Brain microvascular endothelial cell (primary cell): Measurements from ENCODE around the gene NLGN4X.

Source experiments
- DNase-seq: peaks from one replicate; pipeline ENCODE4 v3.0.0-alpha.2; 2020
- H3K27ac ChIP-seq: fragments of 250-450 bp; sonication (Bioruptor Pico); 2 replicates; pipeline ENCODE4 v1.5.1; 2020; ENCODE audit warnings: mild to moderate bottlenecking, moderate library complexity
- H3K27me3 ChIP-seq: fragments of 250-450 bp; sonication (Bioruptor Pico); replicated peaks from 2 replicates; pipeline ENCODE4 v1.5.1; 2020; ENCODE audit warnings: mild to moderate bottlenecking
- H3K36me3 ChIP-seq: fragments of 250-450 bp; sonication (Bioruptor Pico); replicated peaks from 2 replicates; pipeline ENCODE4 v1.5.1; 2020; ENCODE audit warnings: mild to moderate bottlenecking
- H3K4me3 ChIP-seq: 2 replicates; pipeline ENCODE4 v1.5.1; 2011; ENCODE audit warnings: low read depth, mild to moderate bottlenecking, control low read depth, low read length, moderate library complexity
- in situ Hi-C: cut with HindIII; loops from 2 replicates; pipeline ENCODE4 v1.10.0; 2017; ENCODE audit warnings: low sequenced_read_pairs, low pct_ligation_motif_present
- TF ChIP-seq, protein P1 (sequence below): IDR thresholded peaks from 2 replicates; pipeline ENCODE4 v1.5.1; 2011; ENCODE audit warnings: low read depth, mild to moderate bottlenecking, moderate library complexity, low read length, control low read depth, inconsistent platforms; ENCODE audit errors: missing control alignments

Gene NLGN4X

DNA sequence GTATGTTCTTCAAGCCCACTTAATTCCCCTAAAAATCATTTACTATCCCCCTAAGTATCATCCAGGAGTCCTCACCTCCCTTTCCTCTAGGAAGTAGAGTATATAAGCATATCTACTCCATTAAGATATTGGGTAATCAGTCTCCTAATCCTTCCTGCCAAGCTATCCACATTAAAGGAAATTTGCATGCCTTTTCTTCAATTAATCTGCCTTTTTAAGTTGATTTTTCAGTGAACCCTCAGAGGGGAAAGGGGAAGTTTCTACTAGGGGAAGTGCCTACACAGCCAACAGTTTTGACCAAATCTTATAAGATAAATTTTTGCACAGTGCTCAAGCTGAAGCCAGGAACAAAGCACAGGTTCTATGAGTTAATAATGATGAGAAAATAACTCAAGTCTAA is 222.8 kb downstream of the NLGN4X start:
- in situ Hi-C loops = no loop called here
- Histone ChIP-seq H3K27ac (no peak overlapping the region), H3K36me3 (no peaks in the 10 kb centered on the region), H3K27me3 (no peaks in the 10 kb centered on the region), H3K4me3 (no peak overlapping the region)
- TF ChIP-seq, protein P1, sequence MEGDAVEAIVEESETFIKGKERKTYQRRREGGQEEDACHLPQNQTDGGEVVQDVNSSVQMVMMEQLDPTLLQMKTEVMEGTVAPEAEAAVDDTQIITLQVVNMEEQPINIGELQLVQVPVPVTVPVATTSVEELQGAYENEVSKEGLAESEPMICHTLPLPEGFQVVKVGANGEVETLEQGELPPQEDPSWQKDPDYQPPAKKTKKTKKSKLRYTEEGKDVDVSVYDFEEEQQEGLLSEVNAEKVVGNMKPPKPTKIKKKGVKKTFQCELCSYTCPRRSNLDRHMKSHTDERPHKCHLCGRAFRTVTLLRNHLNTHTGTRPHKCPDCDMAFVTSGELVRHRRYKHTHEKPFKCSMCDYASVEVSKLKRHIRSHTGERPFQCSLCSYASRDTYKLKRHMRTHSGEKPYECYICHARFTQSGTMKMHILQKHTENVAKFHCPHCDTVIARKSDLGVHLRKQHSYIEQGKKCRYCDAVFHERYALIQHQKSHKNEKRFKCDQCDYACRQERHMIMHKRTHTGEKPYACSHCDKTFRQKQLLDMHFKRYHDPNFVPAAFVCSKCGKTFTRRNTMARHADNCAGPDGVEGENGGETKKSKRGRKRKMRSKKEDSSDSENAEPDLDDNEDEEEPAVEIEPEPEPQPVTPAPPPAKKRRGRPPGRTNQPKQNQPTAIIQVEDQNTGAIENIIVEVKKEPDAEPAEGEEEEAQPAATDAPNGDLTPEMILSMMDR = no peak
- DNase-seq = no peak

DNA sequence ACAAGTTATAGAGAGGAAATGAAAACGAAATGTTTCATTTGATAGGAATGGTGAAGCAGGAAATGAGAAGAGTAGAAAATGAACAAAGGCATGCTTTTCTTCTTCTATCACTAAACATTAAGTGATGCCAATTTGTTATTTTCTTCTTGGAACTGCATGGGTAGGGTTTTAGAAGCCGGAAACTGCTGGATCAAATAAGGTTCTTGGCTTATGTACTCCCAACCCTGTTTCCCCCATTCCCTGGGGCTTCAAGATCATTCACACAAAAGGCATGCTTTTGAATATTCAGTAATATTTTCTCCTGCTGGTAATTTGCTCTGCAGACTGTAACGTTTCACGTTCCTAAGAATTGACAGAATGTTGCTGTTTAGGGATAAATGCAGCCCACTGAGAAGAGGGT is 224.1 kb downstream of the NLGN4X start:
- TF ChIP-seq, protein P1 = no peak
- in situ Hi-C loops = no loop called here
- H3K4me3 ChIP-seq = no peak overlapping the region
- no peak for DNase-seq
- H3K27ac ChIP-seq = no peak overlapping the region
- no peaks in the 10 kb centered on the region for H3K36me3 ChIP-seq
- no peaks in the 10 kb centered on the region for H3K27me3 ChIP-seq

DNA sequence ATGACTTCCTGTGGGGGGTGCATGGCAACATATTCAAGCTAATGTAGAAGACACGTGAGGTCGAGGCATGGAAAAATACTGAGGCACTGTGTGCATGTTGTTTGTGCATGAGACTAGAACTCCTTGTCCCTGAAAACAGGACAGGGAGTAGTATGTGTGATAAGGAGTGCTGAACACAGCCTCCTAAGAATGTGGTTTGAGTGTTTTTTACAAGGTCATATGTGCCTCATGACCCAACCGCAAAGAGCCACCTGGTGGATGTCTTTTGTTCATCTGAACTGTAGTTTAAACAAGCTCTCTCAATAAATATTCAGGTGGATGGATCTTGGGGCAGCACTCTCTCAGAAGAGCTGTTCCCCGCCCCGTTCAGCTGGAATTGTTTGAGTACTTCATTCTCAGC is 226.6 kb downstream of the NLGN4X start:
- Histone ChIP-seq H3K27ac (no peak overlapping the region), H3K4me3 (no peak overlapping the region), H3K36me3 (no peaks in the 10 kb centered on the region), H3K27me3 (no peaks in the 10 kb centered on the region)
- no peak for DNase-seq
- in situ Hi-C loops = no loop called here
- TF ChIP-seq, protein P1 = no peak

DNA sequence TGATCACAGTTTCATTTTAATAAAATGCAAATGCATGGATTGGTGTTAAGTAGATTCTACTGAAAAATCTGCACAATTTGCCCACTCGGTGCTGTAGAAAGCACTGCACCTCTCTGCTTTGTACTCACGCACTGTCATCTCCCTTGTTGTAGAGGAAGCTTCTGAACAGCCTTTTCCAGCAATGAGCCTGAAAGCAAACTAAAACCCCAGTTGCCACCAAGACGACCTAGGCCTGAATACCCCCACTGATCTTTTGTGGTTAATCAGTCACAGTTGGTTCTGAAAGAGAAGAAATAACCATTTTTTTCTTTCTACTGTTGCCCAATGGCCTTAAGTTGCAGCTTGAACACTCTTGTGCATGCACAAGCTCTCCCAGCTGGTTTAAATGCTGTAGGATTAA is 229.8 kb downstream of the NLGN4X start:
- H3K36me3 ChIP-seq = no peaks in the 10 kb centered on the region
- H3K27me3 ChIP-seq = no peaks in the 10 kb centered on the region
- TF ChIP-seq, protein P1 = no peak
- H3K4me3 ChIP-seq = no peak overlapping the region
- in situ Hi-C loops = no loop called here
- DNase-seq = no peak
- H3K27ac ChIP-seq = no peak overlapping the region

DNA sequence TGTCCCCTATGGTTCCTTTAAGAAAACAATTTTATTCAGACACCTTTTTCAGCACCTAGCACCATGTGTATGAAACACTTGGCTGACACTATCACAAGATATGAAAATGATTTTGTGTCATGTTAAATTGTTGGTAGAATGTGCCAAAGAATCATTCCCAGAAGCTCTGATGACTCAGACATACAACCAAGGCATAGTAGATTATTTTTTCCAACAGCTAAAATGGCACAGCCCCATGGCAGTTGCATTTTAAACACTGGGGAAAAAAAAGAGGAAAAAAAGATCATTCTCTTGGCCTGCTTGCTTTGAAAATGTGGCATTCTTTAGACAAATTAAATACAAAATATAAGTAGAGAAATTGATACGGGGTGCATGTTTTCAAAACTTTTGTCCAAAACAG is 230.2 kb downstream of the NLGN4X start:
- in situ Hi-C loops = no loop called here
- TF ChIP-seq, protein P1 = no peak
- H3K4me3 ChIP-seq = no peak overlapping the region
- no peaks in the 10 kb centered on the region for H3K27me3 ChIP-seq
- no peak overlapping the region for H3K27ac ChIP-seq
- DNase-seq = no peak
- no peaks in the 10 kb centered on the region for H3K36me3 ChIP-seq

DNA sequence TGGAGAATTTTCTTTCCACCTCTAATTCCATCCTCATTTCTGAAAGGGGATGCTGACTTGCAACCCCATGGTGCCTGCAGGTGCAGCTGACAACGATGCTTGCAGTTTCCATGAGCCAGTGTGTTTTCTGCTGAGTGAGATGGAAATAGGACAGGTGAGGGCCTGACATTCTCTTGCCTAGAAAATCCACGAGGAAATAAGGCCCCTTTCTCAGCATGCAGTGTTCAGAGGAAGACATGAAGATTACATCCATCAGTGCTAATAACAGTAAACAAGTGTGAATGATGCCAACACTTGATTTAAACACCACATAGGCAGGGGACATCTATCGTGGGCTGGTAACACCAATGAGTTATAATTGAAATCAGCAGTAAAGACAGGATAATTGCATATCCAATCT is 237.3 kb downstream of the NLGN4X start:
- Histone ChIP-seq H3K27ac (no peak overlapping the region), H3K36me3 (no peaks in the 10 kb centered on the region), H3K4me3 (no peak overlapping the region), H3K27me3 (no peaks in the 10 kb centered on the region)
- TF ChIP-seq, protein P1 = no peak
- no peak for DNase-seq
- in situ Hi-C loops = no loop called here
